ENCODE measurements around the gene MAP3K6. TPM values are rescaled to one million over a fixed set of nuclear protein-coding genes. Genes with fewer than 3 reads are reported as not detected.
A peak's percentile ranks its signal among the peaks of the same experiment; 100 is the strongest.

Gene MAP3K6
- total RNA-seq, 4 donors from 2014 or later: 85.0 to 140 (median 100) TPM

DNA sequence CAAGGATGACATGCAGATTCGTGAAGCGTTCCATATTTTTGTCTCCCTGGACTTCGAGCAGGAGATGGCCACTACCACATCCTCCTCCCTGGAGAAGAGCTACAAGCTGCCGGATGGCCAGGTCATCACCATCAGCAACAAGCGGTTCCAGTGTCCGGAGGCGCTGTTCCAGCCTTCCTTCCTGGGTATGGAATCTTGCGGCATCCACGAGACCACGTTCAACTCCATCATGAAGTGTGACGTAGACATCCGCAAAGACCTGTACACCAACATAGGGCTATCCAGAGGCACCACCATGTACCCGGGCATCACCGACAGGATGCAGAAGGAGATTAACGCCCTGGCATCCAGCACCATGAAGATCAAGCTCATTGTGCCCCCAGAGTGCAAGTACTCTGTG lies 41.5 kb downstream of the MAP3K6 start:
- TF ChIP-seq, protein P1, sequence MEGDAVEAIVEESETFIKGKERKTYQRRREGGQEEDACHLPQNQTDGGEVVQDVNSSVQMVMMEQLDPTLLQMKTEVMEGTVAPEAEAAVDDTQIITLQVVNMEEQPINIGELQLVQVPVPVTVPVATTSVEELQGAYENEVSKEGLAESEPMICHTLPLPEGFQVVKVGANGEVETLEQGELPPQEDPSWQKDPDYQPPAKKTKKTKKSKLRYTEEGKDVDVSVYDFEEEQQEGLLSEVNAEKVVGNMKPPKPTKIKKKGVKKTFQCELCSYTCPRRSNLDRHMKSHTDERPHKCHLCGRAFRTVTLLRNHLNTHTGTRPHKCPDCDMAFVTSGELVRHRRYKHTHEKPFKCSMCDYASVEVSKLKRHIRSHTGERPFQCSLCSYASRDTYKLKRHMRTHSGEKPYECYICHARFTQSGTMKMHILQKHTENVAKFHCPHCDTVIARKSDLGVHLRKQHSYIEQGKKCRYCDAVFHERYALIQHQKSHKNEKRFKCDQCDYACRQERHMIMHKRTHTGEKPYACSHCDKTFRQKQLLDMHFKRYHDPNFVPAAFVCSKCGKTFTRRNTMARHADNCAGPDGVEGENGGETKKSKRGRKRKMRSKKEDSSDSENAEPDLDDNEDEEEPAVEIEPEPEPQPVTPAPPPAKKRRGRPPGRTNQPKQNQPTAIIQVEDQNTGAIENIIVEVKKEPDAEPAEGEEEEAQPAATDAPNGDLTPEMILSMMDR (IDR thresholded peaks at IDR 0.05): no peak
- TF ChIP-seq POLR2A (IDR thresholded peaks at IDR 0.05): no peak
- no peak for DNase-seq (ENCODE audit: low spot score in 2 of 2)
- intact Hi-C loops (cut with DNase I; ENCODE audit: low total_unique reads): no loop called here
- no peak overlapping the region for H3K4me3 ChIP-seq (ENCODE audit: low read depth, poor library complexity, severe bottlenecking)
- 91 to 93% methylated on average over 15 of the region's 15 CpGs for WGBS, 2 donors

DNA sequence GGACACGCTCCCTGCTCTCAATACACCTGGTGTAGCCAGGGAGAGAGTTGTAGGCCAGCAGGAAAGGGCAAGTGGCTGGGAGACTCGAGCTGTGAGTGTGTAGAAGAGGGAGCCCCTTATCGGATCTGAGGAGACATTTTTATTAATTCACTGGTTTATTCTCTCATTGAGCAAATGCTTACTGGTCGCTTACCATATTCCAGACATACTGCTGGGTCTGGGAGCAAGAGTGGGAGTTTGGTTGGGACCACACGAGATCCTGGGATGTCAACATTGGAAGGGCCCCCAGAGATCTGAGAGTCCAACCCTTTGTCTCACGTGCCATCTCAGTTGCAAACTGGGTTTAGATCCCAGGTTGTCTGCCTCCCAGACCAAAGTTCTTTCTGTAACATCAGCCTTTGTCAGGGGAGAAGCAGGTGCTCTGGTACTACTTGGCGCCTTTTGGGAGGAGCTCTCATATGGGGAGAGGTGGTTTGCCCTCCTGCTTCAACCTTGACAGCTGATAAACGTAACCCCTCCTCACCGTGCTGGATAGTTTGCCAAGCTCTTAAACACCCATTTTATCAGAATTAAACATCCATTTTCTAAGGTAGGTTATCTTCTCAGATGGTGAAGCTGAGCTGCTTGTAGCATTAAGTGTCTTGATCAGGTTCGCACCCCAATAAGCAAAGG lies 44.1 kb downstream of the MAP3K6 start:
- DNase-seq (ENCODE audit: low spot score in 2 of 2): no peak
- no peak for TF ChIP-seq POLR2A (IDR thresholded peaks at IDR 0.05)
- TF ChIP-seq, protein P1 (IDR thresholded peaks at IDR 0.05): no peak
- intact Hi-C loops (cut with DNase I; ENCODE audit: low total_unique reads): no loop called here
- 9 to 11% methylated on average over 10 of the region's 10 CpGs for WGBS, 2 donors
- H3K4me3 ChIP-seq (ENCODE audit: low read depth, poor library complexity, severe bottlenecking): peak overlapping the region; percentile 91

DNA sequence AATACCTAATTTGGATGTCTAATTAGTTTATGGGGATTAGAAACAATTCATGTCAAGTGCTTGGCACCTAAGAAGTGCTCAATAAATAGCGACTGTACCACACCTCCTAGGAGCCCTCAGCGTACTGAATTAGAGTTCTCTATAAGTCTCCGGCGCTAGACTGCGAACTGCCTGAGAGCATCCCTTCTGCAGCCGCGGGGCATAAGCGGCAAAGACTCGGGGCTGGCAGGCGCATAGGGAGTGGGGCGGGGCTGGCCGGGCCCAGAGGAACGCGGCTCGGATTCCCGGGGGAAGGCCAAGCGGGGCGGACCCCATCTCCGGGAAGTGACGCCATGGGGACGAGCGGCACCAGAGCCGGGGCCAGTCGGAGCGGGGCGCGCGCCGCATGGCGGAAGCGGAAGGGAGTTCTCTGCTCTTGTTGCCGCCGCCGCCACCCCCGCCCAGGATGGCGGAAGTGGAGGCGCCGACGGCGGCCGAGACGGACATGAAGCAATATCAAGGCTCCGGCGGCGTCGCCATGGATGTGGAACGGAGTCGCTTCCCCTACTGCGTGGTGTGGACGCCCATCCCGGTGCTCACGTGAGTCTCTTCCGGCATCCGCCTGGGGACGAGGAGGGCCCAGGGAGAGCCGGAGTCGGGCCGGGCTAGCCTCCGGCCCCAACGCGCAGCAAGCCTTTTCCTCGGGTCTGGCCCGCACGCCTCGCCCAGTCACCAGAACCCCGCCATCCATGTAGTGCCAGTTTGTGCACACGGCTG lies 44.8 kb downstream of the MAP3K6 start, which contains the start of gene TMEM222:
TSS of gene TMEM222 (plus strand) at position 351 of the 756 bp plus-strand sequence. CDS start at position 386, 35 bp downstream.
- DNase-seq (ENCODE audit: low spot score in 2 of 2): peak; percentile 95 to 99
- H3K4me3 ChIP-seq (ENCODE audit: low read depth, poor library complexity, severe bottlenecking): peak within 1 kb of the TSS; percentile 91
- intact Hi-C loops (cut with DNase I; ENCODE audit: low total_unique reads): no loop called here
- TF ChIP-seq, protein P1 (IDR thresholded peaks at IDR 0.05): peak in 1 of 3 donors; percentile 67
- no peak for TF ChIP-seq POLR2A (IDR thresholded peaks at IDR 0.05)
- 1% methylated on average over 27 to 56 of the region's 67 CpGs for WGBS, 2 donors

DNA sequence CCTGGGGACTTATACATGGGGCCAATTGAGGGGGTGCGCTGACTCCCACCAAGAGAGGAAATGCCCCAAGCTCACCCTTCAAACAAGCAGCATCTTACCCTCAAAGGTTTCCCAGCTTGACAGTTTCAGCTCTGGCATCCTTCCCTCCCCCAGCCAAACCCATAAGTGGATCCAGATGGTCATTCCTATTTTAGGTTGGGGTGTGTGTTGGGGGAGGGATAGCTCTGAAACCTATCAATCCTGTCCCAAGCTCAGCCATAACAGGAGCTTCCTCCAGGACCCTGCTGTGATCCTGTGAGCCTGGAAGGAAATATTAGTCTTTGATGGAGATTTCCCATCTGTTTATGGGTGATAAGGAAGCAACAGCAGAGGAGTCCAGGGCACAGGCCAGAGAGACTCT lies 48.2 kb downstream of the MAP3K6 start:
- WGBS, 2 donors: 42 to 67% methylated on average over 1 of the region's 1 CpG
- H3K4me3 ChIP-seq (ENCODE audit: low read depth, poor library complexity, severe bottlenecking): no peak overlapping the region
- DNase-seq (ENCODE audit: low spot score in 2 of 2): no peak
- no peak for TF ChIP-seq POLR2A (IDR thresholded peaks at IDR 0.05)
- TF ChIP-seq, protein P1 (IDR thresholded peaks at IDR 0.05): no peak
- intact Hi-C loops (cut with DNase I; ENCODE audit: low total_unique reads): no loop called here

DNA sequence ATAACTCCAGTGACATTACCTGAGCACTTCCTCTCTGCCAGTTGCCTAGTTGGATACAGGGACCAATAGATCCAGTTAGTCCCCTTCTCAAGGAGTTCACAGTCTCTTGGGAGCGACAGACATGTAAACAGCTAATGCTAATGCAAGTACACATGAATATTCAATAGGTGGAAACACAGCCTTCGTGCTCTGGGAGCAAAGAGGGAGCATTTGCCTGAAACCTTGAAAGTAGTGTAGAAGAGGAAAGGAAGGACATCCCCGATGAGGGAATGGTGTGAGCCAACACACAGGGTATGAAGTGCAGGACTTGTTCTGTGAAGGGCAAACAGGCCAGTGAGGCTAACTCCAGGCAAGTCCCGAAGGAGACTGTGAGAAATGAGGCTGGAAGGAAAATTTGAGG lies 48.6 kb downstream of the MAP3K6 start:
- 22 to 30% methylated on average over 4 of the region's 4 CpGs for WGBS, 2 donors
- no peak for DNase-seq (ENCODE audit: low spot score in 2 of 2)
- TF ChIP-seq, protein P1 (IDR thresholded peaks at IDR 0.05): no peak
- no peak for TF ChIP-seq POLR2A (IDR thresholded peaks at IDR 0.05)
- H3K4me3 ChIP-seq (ENCODE audit: low read depth, poor library complexity, severe bottlenecking): no peak overlapping the region
- intact Hi-C loops (cut with DNase I; ENCODE audit: low total_unique reads): no loop called here

Measured in lower leg skin (tissue), 4 donors.